HPDE6-E6E7 (cell line): Measurements from ENCODE around the gene PRR11.
A peak's percentile ranks its signal among the peaks of the same experiment; 100 is the strongest.
"Not testable (repeated sequence)": the region's sequence is repeated elsewhere in the genome, so short reads cannot be mapped to it uniquely, and the experiment has no call there.

Source experiments
- DNase-seq: peaks from one replicate; pipeline ENCODE4 v3.0.0; 2011; ENCODE audit warnings: missing footprints; ENCODE audit errors: extremely low spot score

The PRR11 gene

GRCh38 chr17:59151591-59151990 lies 4.0 kb upstream of the PRR11 start:
- no peak for DNase-seq

- DNase-seq, result no peak
Measured at GRCh38 chr17:59152925-59153324, 2.6 kb upstream of the PRR11 start.

DNA sequence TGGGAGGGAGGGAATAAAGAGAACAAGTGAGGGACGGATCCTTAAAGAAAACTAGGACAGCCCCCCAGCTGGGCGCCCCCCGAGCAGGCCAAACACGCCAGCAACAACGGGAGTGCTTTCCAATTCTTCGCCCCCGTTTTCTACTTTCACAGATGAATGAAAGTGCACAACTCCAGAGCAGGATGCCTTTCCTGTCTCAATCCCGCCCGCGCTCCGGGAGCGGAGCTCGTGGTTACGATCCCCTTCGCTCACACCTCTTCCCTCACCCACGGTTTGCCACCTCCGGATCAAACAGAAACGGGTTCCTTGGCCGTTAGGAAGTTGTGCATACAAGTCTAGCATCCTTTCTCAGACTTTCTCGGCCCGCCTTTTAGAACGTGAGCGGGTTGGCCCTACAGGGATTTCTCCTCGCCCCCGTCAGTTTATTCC lies 1.2 kb upstream of the PRR11 start:
- peak; percentile 16 for DNase-seq

GRCh38 chr17:59154721-59155438 lies 666 bp upstream of the PRR11 start, which contains the start of gene SKA2:
Gene SKA2, minus strand, starts transcription at chr17:59155186. Its CDS starts 23 bp downstream, at chr17:59155163.
- peak; percentile 89 for DNase-seq

- no peak for DNase-seq
Measured at GRCh38 chr17:59160157-59161025, 4.8 kb downstream of the PRR11 start.

- no peak for DNase-seq
Measured at GRCh38 chr17:59161477-59161876, 5.9 kb downstream of the PRR11 start.

- DNase-seq, result peak; percentile 44
Measured at GRCh38 chr17:59165933-59166342, 10.4 kb downstream of the PRR11 start.

DNA sequence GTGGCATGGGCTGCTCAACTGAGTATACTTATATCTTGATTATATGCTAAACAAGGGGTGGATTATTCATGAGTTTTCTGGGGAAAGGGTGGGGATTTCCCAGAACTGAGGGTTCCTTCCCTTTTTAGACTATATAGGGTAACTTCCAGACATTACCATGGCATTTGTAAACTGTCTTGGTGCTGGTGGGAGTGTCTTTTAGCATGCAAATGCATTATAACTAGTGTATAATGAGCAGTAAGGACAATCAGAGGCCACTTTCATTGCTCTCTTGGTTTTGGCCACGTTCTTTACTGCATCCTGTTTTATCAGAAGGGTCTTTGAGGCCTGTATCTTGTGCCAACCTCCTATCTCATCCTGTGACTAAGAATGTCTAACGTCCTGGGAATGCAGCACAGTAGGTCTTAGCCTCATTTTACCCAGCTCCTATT lies 12.0 kb downstream of the PRR11 start:
- no peak for DNase-seq

GRCh38 chr17:59172436-59173004 lies 17.0 kb downstream of the PRR11 start:
- no peak for DNase-seq

DNA sequence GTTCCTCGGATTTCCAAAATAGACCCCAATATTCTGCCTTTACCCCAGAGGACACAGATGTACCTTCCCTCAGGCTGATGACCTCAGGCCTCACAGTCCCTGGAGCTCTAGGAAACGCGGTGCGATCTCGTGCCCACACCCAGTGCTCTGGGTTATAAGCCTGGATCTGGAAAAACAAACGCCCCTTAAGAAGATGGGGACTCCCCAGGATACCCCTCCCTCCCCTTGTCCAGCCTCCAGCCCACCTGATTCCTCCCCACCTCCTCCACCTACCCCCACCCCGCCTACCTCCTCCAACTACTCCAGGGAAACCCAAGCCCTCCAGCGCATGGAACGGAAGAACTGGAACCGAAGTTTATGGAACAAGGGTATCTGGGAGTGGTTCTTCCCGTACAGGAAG lies 19.1 kb downstream of the PRR11 start:
- DNase-seq, result no peak

GRCh38 chr17:59175076-59175475 lies 19.5 kb downstream of the PRR11 start:
- no peak for DNase-seq

DNA sequence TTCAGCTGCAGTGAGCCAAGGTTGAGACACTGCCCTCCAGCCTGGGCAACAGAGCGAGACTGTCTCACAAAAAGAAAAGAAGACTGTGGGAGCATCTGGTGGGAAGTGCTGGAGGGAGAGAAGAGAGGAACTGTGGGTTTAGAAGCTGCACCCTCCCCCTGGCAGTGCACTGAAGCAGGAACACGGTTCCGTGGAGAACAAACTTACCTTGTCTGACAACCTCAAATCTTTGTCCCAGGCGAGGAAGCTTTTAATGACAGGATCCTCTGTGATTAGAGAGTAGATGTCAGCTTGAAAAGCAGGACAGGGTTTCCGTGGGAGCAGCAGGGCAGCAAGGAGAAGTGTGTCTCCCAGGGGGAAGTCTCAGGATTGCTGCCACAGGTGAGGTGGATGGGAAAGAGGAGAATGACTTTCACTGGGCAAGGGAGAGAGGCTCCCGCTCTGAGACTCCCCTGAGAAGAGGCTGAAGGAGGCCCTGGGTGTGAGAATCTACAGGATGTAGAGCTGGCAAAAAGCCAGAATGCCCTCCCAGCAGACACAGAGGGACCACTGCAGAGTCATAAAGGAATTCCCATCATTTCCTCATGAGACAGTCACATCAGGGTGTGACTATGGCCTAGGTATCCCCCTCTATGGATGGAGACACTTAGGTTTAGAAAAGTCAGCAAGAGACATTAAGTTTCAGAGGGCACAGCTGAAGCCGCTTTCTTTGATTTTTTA lies 22.9 kb downstream of the PRR11 start:
- DNase-seq, result no peak

- not testable (repeated sequence) for DNase-seq
Measured at GRCh38 chr17:59179601-59180000, 24.1 kb downstream of the PRR11 start.

- no peak for DNase-seq
Measured at GRCh38 chr17:59180626-59181025, 25.1 kb downstream of the PRR11 start.

- DNase-seq, result no peak
Measured at GRCh38 chr17:59181481-59181880, 25.9 kb downstream of the PRR11 start.

DNA sequence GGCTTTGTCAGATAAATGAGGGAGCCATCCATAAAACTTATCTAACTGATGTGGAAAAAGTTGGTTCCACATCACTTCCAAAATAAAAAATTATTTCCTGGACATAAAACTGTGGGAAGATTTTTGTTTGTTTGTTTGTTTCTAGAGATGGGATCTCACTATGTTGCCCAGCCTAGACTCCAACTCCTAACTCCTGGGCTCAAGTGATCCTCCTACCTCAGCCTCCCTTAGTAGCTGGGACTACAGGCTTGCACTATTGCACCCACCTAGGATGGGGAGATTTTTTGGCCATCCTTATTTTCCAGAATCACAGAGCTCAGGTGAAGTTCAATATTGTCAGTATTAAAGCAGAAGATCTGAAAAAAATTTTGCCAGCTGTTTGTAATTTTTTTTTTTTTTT lies 30.5 kb downstream of the PRR11 start:
- no peak for DNase-seq

DNA sequence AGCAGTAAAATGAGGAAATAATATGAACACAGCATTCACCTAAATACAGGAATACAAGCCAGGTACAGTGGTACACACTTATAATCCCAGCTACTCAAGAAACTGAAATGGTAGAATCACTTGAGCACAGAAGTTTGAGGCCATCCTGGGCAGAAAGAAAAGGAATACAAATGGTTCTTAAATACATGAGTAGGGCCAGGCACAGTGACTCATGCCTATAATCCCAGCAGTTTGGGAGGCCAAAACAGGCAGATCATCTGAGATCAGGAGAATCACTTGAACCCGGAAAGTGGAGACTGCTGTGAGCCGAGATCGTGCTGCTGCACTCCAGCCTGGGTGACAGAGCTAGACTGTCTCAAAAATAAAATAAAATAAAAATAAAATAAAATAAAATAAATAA lies 31.3 kb downstream of the PRR11 start:
- no peak for DNase-seq

GRCh38 chr17:59190806-59191205 lies 35.3 kb downstream of the PRR11 start:
- no peak for DNase-seq

GRCh38 chr17:59193336-59193862 lies 37.9 kb downstream of the PRR11 start:
- no peak for DNase-seq

GRCh38 chr17:59199398-59199797 lies 43.9 kb downstream of the PRR11 start:
- DNase-seq, result no peak

GRCh38 chr17:59202320-59202719 lies 46.8 kb downstream of the PRR11 start:
- no peak for DNase-seq

DNA sequence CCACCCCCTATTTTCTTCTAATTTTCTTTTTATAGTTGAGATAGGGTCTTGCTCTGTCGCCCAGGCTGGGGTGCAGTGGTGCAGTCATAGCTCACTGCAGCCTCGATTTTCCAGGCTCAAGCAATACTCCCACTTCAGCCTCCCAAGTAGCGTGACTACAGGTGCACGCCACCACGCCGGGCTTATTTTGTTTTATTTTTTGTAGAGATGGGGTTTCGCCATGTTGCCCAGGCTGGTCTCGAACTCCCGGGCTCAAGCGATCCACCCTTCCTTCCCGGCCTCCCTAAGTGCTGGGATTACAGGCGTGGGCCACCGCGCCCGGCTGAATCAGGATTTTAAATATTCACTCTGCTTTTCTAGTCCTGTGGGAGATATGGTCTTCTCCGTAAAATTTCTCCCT lies 63.8 kb downstream of the PRR11 start:
- DNase-seq, result no peak
